ENCODE measurements around the gene ZNF547. TPM values are rescaled to one million over a fixed set of nuclear protein-coding genes. Genes with fewer than 3 reads are reported as not detected.

Gene ZNF547
- total RNA-seq, 120 experiments from 2014 or later = 3.8 to 19.8 (median 10.0) TPM

Other genes starting within 250 kb of the ZNF547 start
- not detected for gene USP29, start 243.6 kb upstream of the ZNF547 start, total RNA-seq
- gene ZIM3, start 218.3 kb upstream of the ZNF547 start, total RNA-seq = not detected
- gene DUXA, start 196.1 kb upstream of the ZNF547 start, total RNA-seq = under 1 TPM in 1 of 120 experiments, not detected in 119; 0.69 TPM
- 10 to 100 TPM; 28.2 to 58.6 (median 43.9) TPM for gene ZNF264, start 172.1 kb upstream of the ZNF547 start, total RNA-seq
- gene AURKC, start 132.5 kb upstream of the ZNF547 start, total RNA-seq = 1 to 10 TPM in 115 of 120 experiments, under 1 TPM in 5; 0.42 to 6.5 (median 2.6) TPM
- 10 to 100 TPM; 13.8 to 22.6 (median 17.4) TPM for gene ZNF805, start 122.9 kb upstream of the ZNF547 start, total RNA-seq
- 100 to 1,000 TPM in 32 of 120 experiments, 10 to 100 TPM in 88; 74.0 to 139 (median 93.3) TPM for gene ZNF460, start 83.1 kb upstream of the ZNF547 start, total RNA-seq
- 10 to 100 TPM; 10.1 to 23.0 (median 14.9) TPM for gene ZNF543, start 43.1 kb upstream of the ZNF547 start, total RNA-seq
- 10 to 100 TPM in 116 of 120 experiments, 1 to 10 TPM in 4; 8.4 to 20.2 (median 13.3) TPM for gene ZNF304, start 12.3 kb upstream of the ZNF547 start, total RNA-seq
- gene TRAPPC2B, start within 50 bp of the ZNF547 start, total RNA-seq = 10 to 100 TPM in 67 of 120 experiments, 1 to 10 TPM in 53; 4.5 to 17.8 (median 10.3) TPM
- 10 to 100 TPM; 14.7 to 35.8 (median 25.0) TPM for gene ZNF548, start 26.3 kb downstream of the ZNF547 start, total RNA-seq
- 10 to 100 TPM; 17.8 to 56.1 (median 33.0) TPM for gene ZNF17, start 47.6 kb downstream of the ZNF547 start, total RNA-seq
- 10 to 100 TPM in 113 of 120 experiments, 1 to 10 TPM in 7; 7.2 to 23.0 (median 14.2) TPM for gene ZNF749, start 71.8 kb downstream of the ZNF547 start, total RNA-seq
- gene VN1R1, start 93.6 kb downstream of the ZNF547 start, total RNA-seq = 10 to 100 TPM in 17 of 120 experiments, 1 to 10 TPM in 103; 3.4 to 12.3 (median 7.3) TPM
- 10 to 100 TPM; 18.4 to 50.7 (median 35.0) TPM for gene ZNF772, start 114.0 kb downstream of the ZNF547 start, total RNA-seq
- 10 to 100 TPM; 15.6 to 33.1 (median 22.4) TPM for gene ZNF419, start 124.2 kb downstream of the ZNF547 start, total RNA-seq
- 10 to 100 TPM; 11.7 to 30.4 (median 18.3) TPM for gene ZNF773, start 136.4 kb downstream of the ZNF547 start, total RNA-seq
- 10 to 100 TPM in 107 of 120 experiments, 1 to 10 TPM in 13; 7.3 to 20.7 (median 12.4) TPM for gene ZNF549, start 163.8 kb downstream of the ZNF547 start, total RNA-seq
- 10 to 100 TPM in 102 of 120 experiments, 1 to 10 TPM in 18; 7.5 to 17.7 (median 12.4) TPM for gene ZNF550, start 196.3 kb downstream of the ZNF547 start, total RNA-seq
- 10 to 100 TPM in 4 of 120 experiments, 1 to 10 TPM in 116; 4.4 to 10.6 (median 7.8) TPM for gene ZNF416, start 215.4 kb downstream of the ZNF547 start, total RNA-seq
- 1 to 10 TPM; 3.1 to 9.5 (median 6.6) TPM for gene ZIK1, start 220.6 kb downstream of the ZNF547 start, total RNA-seq
- gene ZNF530, start 236.3 kb downstream of the ZNF547 start, total RNA-seq = 10 to 100 TPM in 1 of 120 experiments, 1 to 10 TPM in 119; 1.1 to 10.3 (median 4.1) TPM